HEK293T (cell line): Measurements from ENCODE around the gene PLBD2.

Experiments
- LEF1 ChIP-seq: fragments of 450-650 bp; IDR thresholded peaks from 2 replicates; pipeline ENCODE4 v1.6.1; 2017; ENCODE audit warnings: mild to moderate bottlenecking, borderline replicate concordance
- SP1 ChIP-seq: fragments of 450-650 bp; IDR thresholded peaks from 2 replicates; pipeline ENCODE4 v1.6.1; 2017
- TARDBP ChIP-seq: fragments of 450-650 bp; IDR thresholded peaks from 2 replicates; pipeline ENCODE4 v1.6.1; 2016
- ZNF384 ChIP-seq: fragments of 450-650 bp; IDR thresholded peaks from 2 replicates; pipeline ENCODE4 v1.6.1; 2016

GRCh38 chr12:113333877-113334785 is 24.3 kb upstream of the PLBD2 start:
- TF ChIP-seq SP1: no peak
- TF ChIP-seq ZNF384: no peak
- TF ChIP-seq LEF1: no peak
- TF ChIP-seq TARDBP: no peak
